ENCODE data around the gene GPRASP1. TPM values are rescaled to one million over a fixed set of nuclear protein-coding genes. Genes with fewer than 3 reads are reported as not detected.

The GPRASP1 gene
- total and polyA plus RNA-seq, 2 of the 13 experiments (the other 11 are each of a cell fraction or from before 2014, with no cell fraction given) = 0.38 to 1.4 TPM

DNA sequence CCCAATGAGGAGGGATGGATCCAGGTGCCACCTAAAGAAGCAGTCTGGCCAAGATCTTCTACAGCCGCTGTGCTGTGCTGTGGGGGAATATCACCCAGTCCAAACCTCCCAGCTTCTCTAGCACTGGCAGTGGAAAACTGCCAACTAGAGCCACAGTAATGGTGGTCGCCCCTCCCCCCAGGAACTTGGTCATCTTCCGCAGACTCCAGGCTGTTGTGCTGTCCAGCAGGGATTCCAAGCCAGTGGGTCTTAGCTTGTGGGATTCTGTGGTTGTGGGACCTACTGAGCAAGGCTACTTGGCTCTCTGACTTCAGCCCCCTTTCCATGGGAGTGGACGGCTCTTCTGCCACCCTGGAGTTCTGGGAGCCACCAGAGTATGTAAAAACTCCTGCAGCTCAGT, 18.2 kb downstream of the GPRASP1 start:
- no peak for ATAC-seq
- TF ChIP-seq CBX1 (IDR thresholded peaks at IDR 0.05; ENCODE audit: low read depth) = no peak
- no peak for TF ChIP-seq ZNF253 (CRISPR knock-in tag; IDR thresholded peaks at IDR 0.05; ENCODE audit: borderline replicate concordance)
- TF ChIP-seq NCOA1 (CRISPR knock-in tag; IDR thresholded peaks at IDR 0.05) = no peak
- TF ChIP-seq ZNF12 (CRISPR knock-in tag; IDR thresholded peaks at IDR 0.05) = no peak
- no peak for TF ChIP-seq ZNF207 (IDR thresholded peaks at IDR 0.05; ENCODE audit: borderline replicate concordance)
- TF ChIP-seq RNF2 (conservative IDR thresholded peaks at IDR 0.05; ENCODE audit: low read depth) = no peak
- TF ChIP-seq ZNF441 (CRISPR knock-in tag; IDR thresholded peaks at IDR 0.05; ENCODE audit: borderline replicate concordance) = no peak
- TF ChIP-seq, protein P1, sequence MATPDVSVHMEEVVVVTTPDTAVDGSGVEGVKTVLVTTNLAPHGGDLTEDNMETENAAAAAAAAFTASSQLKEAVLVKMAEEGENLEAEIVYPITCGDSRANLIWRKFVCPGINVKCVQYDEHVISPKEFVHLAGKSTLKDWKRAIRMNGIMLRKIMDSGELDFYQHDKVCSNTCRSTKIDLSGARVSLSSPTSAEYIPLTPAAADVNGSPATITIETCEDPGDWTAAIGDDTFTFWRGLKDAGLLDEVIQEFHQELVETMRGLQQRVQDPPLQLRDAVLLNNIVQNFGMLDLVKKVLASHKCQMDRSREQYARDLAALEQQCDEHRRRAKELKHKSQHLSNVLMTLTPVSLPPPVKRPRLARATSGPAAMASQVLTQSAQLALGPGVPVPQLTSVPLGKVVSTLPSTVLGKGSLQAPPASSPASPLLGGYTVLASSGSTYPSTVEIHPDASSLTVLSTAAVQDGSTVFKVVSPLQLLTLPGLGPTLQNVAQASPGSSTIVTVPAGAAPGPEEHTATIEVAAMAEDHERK (CRISPR knock-in tag; IDR thresholded peaks at IDR 0.05; ENCODE audit: low read depth) = no peak
- TF ChIP-seq, protein P2, sequence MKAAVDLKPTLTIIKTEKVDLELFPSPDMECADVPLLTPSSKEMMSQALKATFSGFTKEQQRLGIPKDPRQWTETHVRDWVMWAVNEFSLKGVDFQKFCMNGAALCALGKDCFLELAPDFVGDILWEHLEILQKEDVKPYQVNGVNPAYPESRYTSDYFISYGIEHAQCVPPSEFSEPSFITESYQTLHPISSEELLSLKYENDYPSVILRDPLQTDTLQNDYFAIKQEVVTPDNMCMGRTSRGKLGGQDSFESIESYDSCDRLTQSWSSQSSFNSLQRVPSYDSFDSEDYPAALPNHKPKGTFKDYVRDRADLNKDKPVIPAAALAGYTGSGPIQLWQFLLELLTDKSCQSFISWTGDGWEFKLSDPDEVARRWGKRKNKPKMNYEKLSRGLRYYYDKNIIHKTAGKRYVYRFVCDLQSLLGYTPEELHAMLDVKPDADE (CRISPR knock-in tag; IDR thresholded peaks at IDR 0.05) = no peak
- no peak for TF ChIP-seq CBX2 (IDR thresholded peaks at IDR 0.05; ENCODE audit: low read depth, low read length)
- no peak for TF ChIP-seq CBX2 (CRISPR knock-in tag; IDR thresholded peaks at IDR 0.05; ENCODE audit: low read depth)
- no peak for TF ChIP-seq SMAD1 (CRISPR knock-in tag; IDR thresholded peaks at IDR 0.05; ENCODE audit: borderline replicate concordance, low read depth)
- no peak for TF ChIP-seq ZNF451 (CRISPR knock-in tag; IDR thresholded peaks at IDR 0.05)
- no peak for TF ChIP-seq ZNF839 (CRISPR knock-in tag; IDR thresholded peaks at IDR 0.05; ENCODE audit: borderline replicate concordance)
- TF ChIP-seq, protein P3, sequence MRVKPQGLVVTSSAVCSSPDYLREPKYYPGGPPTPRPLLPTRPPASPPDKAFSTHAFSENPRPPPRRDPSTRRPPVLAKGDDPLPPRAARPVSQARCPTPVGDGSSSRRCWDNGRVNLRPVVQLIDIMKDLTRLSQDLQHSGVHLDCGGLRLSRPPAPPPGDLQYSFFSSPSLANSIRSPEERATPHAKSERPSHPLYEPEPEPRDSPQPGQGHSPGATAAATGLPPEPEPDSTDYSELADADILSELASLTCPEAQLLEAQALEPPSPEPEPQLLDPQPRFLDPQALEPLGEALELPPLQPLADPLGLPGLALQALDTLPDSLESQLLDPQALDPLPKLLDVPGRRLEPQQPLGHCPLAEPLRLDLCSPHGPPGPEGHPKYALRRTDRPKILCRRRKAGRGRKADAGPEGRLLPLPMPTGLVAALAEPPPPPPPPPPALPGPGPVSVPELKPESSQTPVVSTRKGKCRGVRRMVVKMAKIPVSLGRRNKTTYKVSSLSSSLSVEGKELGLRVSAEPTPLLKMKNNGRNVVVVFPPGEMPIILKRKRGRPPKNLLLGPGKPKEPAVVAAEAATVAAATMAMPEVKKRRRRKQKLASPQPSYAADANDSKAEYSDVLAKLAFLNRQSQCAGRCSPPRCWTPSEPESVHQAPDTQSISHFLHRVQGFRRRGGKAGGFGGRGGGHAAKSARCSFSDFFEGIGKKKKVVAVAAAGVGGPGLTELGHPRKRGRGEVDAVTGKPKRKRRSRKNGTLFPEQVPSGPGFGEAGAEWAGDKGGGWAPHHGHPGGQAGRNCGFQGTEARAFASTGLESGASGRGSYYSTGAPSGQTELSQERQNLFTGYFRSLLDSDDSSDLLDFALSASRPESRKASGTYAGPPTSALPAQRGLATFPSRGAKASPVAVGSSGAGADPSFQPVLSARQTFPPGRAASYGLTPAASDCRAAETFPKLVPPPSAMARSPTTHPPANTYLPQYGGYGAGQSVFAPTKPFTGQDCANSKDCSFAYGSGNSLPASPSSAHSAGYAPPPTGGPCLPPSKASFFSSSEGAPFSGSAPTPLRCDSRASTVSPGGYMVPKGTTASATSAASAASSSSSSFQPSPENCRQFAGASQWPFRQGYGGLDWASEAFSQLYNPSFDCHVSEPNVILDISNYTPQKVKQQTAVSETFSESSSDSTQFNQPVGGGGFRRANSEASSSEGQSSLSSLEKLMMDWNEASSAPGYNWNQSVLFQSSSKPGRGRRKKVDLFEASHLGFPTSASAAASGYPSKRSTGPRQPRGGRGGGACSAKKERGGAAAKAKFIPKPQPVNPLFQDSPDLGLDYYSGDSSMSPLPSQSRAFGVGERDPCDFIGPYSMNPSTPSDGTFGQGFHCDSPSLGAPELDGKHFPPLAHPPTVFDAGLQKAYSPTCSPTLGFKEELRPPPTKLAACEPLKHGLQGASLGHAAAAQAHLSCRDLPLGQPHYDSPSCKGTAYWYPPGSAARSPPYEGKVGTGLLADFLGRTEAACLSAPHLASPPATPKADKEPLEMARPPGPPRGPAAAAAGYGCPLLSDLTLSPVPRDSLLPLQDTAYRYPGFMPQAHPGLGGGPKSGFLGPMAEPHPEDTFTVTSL (CRISPR knock-in tag; IDR thresholded peaks at IDR 0.05; ENCODE audit: borderline replicate concordance) = no peak
- no peak for TF ChIP-seq ZBTB8A (CRISPR knock-in tag; IDR thresholded peaks at IDR 0.05; ENCODE audit: borderline replicate concordance, low read depth)
- TF ChIP-seq ZNF83 (CRISPR knock-in tag; IDR thresholded peaks at IDR 0.05; ENCODE audit: borderline replicate concordance) = no peak
- TF ChIP-seq ZBTB1 (CRISPR knock-in tag; IDR thresholded peaks at IDR 0.05; ENCODE audit: borderline replicate concordance) = no peak
- TF ChIP-seq TGIF2 (CRISPR knock-in tag; IDR thresholded peaks at IDR 0.05) = no peak
- Histone ChIP-seq H3K27me3 (ENCODE audit: control insufficient read depth in 1 of 2, insufficient read depth in 2 of 2, low read length in 2 of 2) (no peaks in the 10 kb centered on the region), H3K79me2 (ENCODE audit: insufficient read depth, low read length) (no peaks in the 10 kb centered on the region), H3K4me2 (ENCODE audit: low read depth, low read length) (no peak overlapping the region), H3K4me3 (replicated peaks in 1 of 3; ENCODE audit: insufficient read depth in 1 of 3, low read depth in 2 of 3, low read length in 3 of 3) (no peak overlapping the region), H3K9me3 (ENCODE audit: low read length) (no peaks in the 10 kb centered on the region), H3K9ac (ENCODE audit: insufficient read depth, low read depth, low read length) (no peak overlapping the region), H3K27ac (ENCODE audit: extremely low read length, insufficient read depth, low read length) (no peak overlapping the region), H3K4me1 (ENCODE audit: insufficient read depth, low read length) (peaks cover 12% of the 10 kb centered on the region), H4K20me1 (ENCODE audit: insufficient read depth, low read length) (no peaks in the 10 kb centered on the region), H2AFZ (ENCODE audit: low read length) (no peak overlapping the region), H3K36me3 (replicated peaks in 1 of 2; ENCODE audit: control insufficient read depth in 1 of 2, insufficient read depth in 2 of 2, low read length in 2 of 2) (no peaks in the 10 kb centered on the region)
- in situ Hi-C loops (cut with HindIII; ENCODE audit: extremely low pct_ligation_motif_present, low pct_unique_long_range_greater_than_20kb) (no loop called here), intact Hi-C loops (cut with micrococcal nuclease; ENCODE audit: unreplicated experiment) (no loop called here)
- 90% methylated on average over 2 of the region's 4 CpGs for WGBS (ENCODE audit: low lambda C conversion rate)
- BruUV-seq (replicated peaks) = no TSS peak
- CTCF ChIA-PET (ENCODE audit: low intra/inter-chr PET ratio, low total read pairs) = no interaction called here
- no peak for FAIRE-seq
- POLR2A ChIA-PET = interaction anchor here (2.3 kb wide), 1 partner anchor 9 kb away, joined by 8 read pairs; no protein-coding TSS in a partner anchor
- no peak for DNase-seq (ENCODE audit: low spot score)
